ENCODE measurements around the gene USP21.
A peak's percentile ranks its signal among the peaks of the same experiment; 100 is the strongest.

Gene USP21

DNA sequence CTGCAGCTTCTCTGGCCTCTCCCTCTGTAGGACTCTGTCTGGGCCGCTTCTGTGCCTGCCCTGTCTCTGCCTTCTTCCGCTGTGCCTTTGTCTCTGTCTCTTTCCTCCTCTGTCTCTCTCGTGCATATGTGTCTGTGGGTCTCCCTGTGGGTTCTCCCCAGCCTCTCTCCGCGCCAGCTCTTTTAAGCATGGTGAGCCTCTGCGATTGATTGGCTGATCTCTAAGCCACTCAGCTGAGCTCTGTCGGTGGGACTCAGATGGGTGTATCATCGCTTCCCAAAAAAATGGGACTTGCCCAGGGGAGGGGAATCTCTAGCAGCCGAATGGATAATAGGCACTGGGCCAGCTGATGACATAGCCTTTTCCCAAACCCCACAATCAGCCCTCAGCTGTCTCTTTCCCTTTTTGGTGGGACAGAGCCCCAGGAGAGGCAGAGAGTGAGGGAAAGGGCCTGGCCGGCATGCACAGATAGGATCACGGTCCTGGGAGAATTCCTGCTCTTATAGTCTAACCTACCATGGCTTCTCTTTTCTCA lies 39.7 kb downstream of the USP21 start, which contains the start of gene ADAMTS4:
Gene ADAMTS4 (minus strand): TSS at position 158 of the 535 bp plus-strand sequence. CDS start 427 bp downstream, outside the sequence.
- TF ChIP-seq, protein P1, sequence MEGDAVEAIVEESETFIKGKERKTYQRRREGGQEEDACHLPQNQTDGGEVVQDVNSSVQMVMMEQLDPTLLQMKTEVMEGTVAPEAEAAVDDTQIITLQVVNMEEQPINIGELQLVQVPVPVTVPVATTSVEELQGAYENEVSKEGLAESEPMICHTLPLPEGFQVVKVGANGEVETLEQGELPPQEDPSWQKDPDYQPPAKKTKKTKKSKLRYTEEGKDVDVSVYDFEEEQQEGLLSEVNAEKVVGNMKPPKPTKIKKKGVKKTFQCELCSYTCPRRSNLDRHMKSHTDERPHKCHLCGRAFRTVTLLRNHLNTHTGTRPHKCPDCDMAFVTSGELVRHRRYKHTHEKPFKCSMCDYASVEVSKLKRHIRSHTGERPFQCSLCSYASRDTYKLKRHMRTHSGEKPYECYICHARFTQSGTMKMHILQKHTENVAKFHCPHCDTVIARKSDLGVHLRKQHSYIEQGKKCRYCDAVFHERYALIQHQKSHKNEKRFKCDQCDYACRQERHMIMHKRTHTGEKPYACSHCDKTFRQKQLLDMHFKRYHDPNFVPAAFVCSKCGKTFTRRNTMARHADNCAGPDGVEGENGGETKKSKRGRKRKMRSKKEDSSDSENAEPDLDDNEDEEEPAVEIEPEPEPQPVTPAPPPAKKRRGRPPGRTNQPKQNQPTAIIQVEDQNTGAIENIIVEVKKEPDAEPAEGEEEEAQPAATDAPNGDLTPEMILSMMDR (IDR thresholded peaks at IDR 0.05; ENCODE audit: low read depth, low read length): no peak
- H3K4me3 ChIP-seq (ENCODE audit: low read depth, low read length): no peak within 1 kb of the TSS

DNA sequence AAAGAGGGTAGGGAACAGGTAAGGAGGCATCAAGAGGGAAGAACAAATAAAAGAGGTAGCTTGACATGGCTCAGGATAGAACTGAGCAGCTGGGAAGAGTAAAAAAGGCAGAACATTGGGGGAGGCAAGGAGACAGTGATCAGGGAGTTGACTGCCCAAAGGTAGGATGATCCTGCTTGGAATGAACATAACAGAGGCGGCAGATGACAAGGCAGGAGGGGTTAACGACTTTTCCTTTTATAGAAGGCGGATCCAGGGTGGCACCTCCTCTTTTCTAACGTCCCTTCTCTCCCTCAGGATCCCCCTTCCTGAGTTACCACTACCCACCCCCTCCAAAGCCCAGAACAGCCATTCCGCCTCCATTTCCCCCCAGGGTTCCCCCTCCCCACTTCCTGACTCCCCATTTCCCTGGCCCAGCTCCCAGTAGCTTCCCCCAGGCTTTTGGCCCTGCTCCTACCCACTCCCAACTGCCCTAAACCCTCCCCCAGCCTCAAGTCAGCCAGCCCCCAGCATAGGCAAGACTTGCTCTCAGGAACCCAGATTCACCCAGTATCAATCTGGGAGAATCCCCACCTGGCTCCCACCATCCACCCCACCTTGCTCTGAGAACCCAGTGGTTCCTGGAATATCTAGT lies 40.3 kb downstream of the USP21 start:
- TF ChIP-seq, protein P1 (IDR thresholded peaks at IDR 0.05; ENCODE audit: low read depth, low read length): no peak
- H3K4me3 ChIP-seq (ENCODE audit: low read depth, low read length): no peak overlapping the region

DNA sequence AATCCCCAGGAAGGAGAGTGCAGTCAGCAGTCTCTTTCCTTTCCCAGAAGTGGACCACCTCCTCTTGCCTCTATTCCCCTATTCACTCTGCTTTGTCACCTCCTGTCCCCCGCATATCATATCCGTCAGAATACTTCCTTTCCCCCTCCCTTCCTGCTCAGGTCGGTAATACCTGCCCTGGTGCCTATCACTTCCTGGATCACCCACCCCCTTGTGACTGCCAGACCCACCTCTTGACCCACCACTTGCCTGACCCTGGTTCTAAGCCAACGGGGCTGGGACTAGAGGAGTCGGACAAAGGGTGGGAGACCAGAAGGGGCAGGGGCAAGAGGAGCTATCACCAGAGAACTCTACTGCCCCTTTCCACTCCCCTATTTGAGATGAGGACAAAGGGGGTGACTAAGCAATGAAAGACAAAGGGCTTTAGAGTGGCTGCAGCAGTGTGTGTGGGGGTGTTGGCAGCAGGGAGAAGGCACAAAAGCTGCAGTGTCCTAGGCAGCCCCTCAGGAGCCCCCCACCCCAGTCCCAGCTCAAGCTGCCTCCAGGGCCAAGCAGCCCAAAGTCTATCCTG lies 41.2 kb downstream of the USP21 start:
- TF ChIP-seq, protein P1 (IDR thresholded peaks at IDR 0.05; ENCODE audit: low read depth, low read length): no peak
- no peak overlapping the region for H3K4me3 ChIP-seq (ENCODE audit: low read depth, low read length)

DNA sequence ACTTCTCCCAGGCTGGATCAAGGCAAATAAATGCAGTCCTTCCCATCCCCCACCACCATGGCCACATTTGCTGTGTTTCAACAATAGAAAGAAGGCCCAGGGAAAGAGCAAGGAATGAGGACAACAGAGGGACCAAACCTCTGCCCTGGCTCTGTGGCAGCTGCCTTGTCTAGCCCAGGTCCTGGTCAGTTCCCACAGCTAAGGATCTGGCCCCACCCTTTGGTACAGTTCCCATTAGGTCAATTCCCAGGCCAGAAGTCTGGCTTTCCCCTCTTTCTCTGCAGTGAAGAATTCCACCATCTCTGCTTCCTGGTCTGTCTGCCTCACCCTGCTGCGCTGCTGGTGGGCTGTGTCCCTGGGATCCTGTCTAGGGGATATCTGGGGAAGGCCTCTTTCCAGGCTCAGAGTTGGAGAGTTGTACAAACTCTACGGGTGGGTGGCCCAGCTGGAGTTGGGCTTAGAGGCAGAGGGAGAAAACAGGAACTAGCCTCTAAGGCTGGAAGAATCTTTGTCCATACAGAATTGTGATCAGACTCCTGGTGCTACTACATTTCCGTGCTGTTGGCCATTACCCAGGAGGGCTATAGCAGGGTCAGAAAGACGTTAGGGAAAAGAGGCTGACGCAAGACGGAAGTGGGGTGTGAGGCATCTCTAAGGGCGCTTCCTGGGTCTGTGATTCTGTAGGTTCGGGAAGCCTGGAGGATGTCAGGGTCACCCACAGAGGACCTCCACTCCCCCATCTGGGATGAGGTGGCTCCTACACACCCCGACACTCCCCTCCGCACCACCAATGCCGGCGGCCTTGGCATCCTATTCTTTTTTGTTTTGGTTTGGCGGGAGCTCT lies 41.9 kb downstream of the USP21 start:
- TF ChIP-seq, protein P1 (IDR thresholded peaks at IDR 0.05; ENCODE audit: low read depth, low read length): no peak
- peak overlapping the region; percentile 82 for H3K4me3 ChIP-seq (ENCODE audit: low read depth, low read length)

DNA sequence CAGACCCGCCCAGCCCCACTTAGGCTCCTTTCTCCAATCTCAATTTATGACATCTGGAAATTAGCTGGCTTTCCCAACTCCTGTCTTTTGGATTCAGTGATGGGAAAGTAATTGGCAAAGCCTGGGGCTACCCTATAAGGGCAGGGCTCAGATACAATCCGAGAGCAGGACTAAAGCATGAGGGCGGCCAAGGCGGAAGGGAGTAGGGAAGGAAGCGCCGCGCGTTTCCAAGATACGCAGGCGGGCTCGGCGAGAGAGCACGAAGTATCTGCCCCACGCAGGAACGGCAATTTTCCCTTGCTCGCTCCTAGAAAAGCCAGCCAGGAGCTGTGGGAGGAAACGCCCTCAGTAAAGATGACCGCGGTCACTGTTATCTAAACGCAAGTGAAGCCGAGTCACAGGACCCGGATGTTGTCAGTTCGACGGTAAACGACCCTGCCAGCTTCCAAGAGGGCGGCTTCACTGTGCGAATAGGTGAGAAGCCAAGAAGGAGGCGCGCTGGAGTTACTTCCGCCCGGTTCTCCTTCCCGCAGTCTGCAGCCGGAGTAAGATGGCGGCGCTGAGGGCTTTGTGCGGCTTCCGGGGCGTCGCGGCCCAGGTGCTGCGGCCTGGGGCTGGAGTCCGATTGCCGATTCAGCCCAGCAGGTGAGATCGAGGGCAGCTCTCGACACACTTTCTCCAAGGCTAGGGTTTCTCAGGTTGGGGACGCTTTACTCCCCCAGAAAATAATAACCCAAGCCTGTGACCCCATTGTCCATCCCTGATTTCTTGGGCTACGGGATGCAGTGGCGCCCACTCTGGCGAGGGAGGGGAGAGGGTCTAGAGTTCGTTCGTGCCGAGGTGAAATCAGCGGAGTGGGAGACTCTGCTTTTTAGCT lies 42.8 kb downstream of the USP21 start, which contains the start of gene NDUFS2:
Gene NDUFS2 (plus strand): TSS at position 532 of the 877 bp plus-strand sequence. CDS start 19 bp downstream, at position 551.
- H3K4me3 ChIP-seq (ENCODE audit: low read depth, low read length): peak within 1 kb of the TSS; percentile 82
- TF ChIP-seq, protein P1 (IDR thresholded peaks at IDR 0.05; ENCODE audit: low read depth, low read length): no peak

DNA sequence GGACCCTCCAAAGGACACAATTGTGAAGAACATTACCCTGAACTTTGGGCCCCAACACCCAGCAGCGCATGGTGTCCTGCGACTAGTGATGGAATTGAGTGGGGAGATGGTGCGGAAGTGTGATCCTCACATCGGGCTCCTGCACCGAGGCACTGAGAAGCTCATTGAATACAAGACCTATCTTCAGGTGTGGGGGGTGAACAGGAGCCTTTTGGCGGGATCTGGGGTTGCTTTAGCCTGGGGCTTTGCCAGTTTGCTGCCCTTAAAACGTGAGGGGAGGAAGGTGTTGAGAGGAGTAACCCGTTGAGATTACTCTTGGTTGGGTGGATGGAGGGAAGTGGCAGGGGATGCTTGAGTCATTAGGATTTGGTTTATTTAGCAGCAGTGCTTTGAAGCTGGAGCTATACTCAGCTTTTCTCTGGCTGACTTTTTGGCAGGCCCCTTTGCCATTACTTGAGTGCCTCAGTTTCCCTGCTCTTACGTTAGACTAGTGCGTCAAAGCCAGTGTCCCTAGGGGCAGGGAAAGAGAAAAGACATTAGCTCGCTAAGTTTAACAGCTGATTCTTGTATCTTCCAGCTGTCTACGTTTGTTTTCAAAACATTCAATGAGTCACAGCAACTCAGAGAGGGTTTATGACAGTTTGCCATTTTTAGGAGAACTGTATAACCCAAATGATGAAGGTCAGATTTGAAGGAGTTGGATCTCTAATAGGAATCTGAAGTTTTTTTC lies 47.3 kb downstream of the USP21 start:
- H3K4me3 ChIP-seq (ENCODE audit: low read depth, low read length): no peak overlapping the region
- TF ChIP-seq, protein P1 (IDR thresholded peaks at IDR 0.05; ENCODE audit: low read depth, low read length): no peak
